Testis (tissue), 2 donors: Measurements from ENCODE around the gene HTN1.
"Not testable (repeated sequence)": the region's sequence is repeated elsewhere in the genome, so short reads cannot be mapped to it uniquely, and the experiment has no call there.

Experiments used
- POLR2A ChIP-seq: fragments of 450-650 bp; IDR thresholded peaks from one replicate; pipeline ENCODE4 v1.6.1; 2017; ENCODE audit warnings: antibody characterized with exemption, mild to moderate bottlenecking, moderate library complexity
- TF ChIP-seq, protein P1 (sequence below), 3 experiments: fragments of 450-650 bp in 2 of 3; fragments of 200-600 bp in 1 of 3; sonication (generic) in 1 of 3; IDR thresholded peaks; one replicate each; pipeline ENCODE4 v1.5.1; 2016 to 2019; ENCODE audit warnings: antibody characterized with exemption in 3 of 3, mild to moderate bottlenecking in 2 of 3, moderate library complexity in 1 of 3

DNA sequence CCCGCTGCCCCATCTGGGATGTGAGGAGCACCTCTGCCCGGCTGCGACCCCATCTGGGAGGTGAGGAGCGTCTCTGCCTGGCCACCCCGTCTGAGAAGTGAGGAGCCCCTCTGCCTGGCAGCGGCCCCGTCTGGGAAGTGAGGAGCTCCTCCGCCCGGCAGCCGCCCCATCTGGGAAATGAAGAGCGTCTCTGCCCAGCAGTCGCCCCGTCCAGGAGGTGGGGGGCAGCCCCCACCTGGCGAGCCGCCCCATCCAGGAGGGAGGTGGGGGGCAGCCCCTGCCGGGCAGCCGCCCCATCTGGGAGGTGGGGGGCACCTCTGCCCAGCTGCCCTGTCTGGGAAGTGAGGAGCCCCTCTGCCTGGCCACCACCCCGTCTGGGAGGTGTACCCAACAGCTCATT is 12.7 kb upstream of the HTN1 start:
- TF ChIP-seq, protein P1, sequence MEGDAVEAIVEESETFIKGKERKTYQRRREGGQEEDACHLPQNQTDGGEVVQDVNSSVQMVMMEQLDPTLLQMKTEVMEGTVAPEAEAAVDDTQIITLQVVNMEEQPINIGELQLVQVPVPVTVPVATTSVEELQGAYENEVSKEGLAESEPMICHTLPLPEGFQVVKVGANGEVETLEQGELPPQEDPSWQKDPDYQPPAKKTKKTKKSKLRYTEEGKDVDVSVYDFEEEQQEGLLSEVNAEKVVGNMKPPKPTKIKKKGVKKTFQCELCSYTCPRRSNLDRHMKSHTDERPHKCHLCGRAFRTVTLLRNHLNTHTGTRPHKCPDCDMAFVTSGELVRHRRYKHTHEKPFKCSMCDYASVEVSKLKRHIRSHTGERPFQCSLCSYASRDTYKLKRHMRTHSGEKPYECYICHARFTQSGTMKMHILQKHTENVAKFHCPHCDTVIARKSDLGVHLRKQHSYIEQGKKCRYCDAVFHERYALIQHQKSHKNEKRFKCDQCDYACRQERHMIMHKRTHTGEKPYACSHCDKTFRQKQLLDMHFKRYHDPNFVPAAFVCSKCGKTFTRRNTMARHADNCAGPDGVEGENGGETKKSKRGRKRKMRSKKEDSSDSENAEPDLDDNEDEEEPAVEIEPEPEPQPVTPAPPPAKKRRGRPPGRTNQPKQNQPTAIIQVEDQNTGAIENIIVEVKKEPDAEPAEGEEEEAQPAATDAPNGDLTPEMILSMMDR (IDR thresholded peaks at IDR 0.05) = not testable (repeated sequence)
- TF ChIP-seq POLR2A = not testable (repeated sequence)
